H9 (cell line): Measurements from ENCODE around the gene HAUS8. TPM values are rescaled to one million over a fixed set of nuclear protein-coding genes. Genes with fewer than 3 reads are reported as not detected.

Experiments
- DNase-seq: peaks from one replicate; pipeline ENCODE4 v3.0.0-alpha.2; 2017
- H2AFZ ChIP-seq: one replicate; pipeline ENCODE4 v1.6.1; 2013; ENCODE audit warnings: mild to moderate bottlenecking, low read length, control low read depth, moderate library complexity
- H2AK5ac ChIP-seq: 2 replicates; pipeline ENCODE4 v1.6.1; 2013; ENCODE audit warnings: low read length, control low read depth, mixed read lengths; ENCODE audit not compliant: insufficient read length
- H2BK120ac ChIP-seq: one replicate; pipeline ENCODE4 v1.6.1; 2013; ENCODE audit warnings: low read depth, mild to moderate bottlenecking, low read length, control low read depth, inconsistent platforms; ENCODE audit not compliant: poor library complexity, severe bottlenecking
- H2BK12ac ChIP-seq: 2 replicates; pipeline ENCODE4 v1.6.1; 2013; ENCODE audit warnings: low read length, control low read depth, mixed read lengths, low read depth; ENCODE audit not compliant: insufficient read length
- H2BK15ac ChIP-seq: 2 replicates; pipeline ENCODE4 v1.6.1; 2013; ENCODE audit warnings: low read depth, low read length, control low read depth
- H2BK20ac ChIP-seq: one replicate; pipeline ENCODE4 v1.6.1; 2013; ENCODE audit warnings: low read depth, mild to moderate bottlenecking, low read length, control low read depth, inconsistent platforms; ENCODE audit not compliant: poor library complexity, severe bottlenecking
- H2BK5ac ChIP-seq: 2 replicates; pipeline ENCODE4 v1.6.1; 2013; ENCODE audit warnings: low read length, control low read depth, mixed read lengths; ENCODE audit not compliant: insufficient read length
- H3K14ac ChIP-seq: 2 replicates; pipeline ENCODE4 v1.6.1; 2013; ENCODE audit warnings: low read length, control low read depth; ENCODE audit not compliant: insufficient read depth
- H3K18ac ChIP-seq: 2 replicates; pipeline ENCODE4 v1.6.1; 2013; ENCODE audit warnings: low read depth, mild to moderate bottlenecking, mixed read lengths, low read length, control low read depth; ENCODE audit not compliant: insufficient read length
- H3K23ac ChIP-seq: 2 replicates; pipeline ENCODE4 v1.6.1; 2013; ENCODE audit warnings: low read length, control low read depth, mixed read lengths, low read depth; ENCODE audit not compliant: insufficient read length
- H3K23me2 ChIP-seq: 2 replicates; pipeline ENCODE4 v1.6.1; 2013; ENCODE audit warnings: low read depth, mild to moderate bottlenecking, mixed read lengths, low read length, control low read depth; ENCODE audit not compliant: insufficient read length, poor library complexity, severe bottlenecking
- H3K27ac ChIP-seq: 2 replicates; pipeline ENCODE4 v1.5.1; 2013; ENCODE audit warnings: low read length, control low read depth, mixed read lengths, low read depth; ENCODE audit not compliant: insufficient read length
- H3K27me3 ChIP-seq: 2 replicates; pipeline ENCODE4 v1.6.1; 2013; ENCODE audit warnings: low read length, control low read depth, inconsistent platforms; ENCODE audit not compliant: insufficient read depth
- H3K4ac ChIP-seq: 2 replicates; pipeline ENCODE4 v1.6.1; 2013; ENCODE audit warnings: low read depth, mild to moderate bottlenecking, control low read depth, inconsistent platforms, low read length, moderate library complexity
- H3K4me1 ChIP-seq: 2 replicates; pipeline ENCODE4 v1.6.1; 2013; ENCODE audit warnings: low read length, control low read depth, inconsistent platforms; ENCODE audit not compliant: insufficient read depth
- H3K4me2 ChIP-seq: 2 replicates; pipeline ENCODE4 v1.6.1; 2013; ENCODE audit warnings: low read length, control low read depth, mixed read lengths; ENCODE audit not compliant: insufficient read length, insufficient read depth
- H3K56ac ChIP-seq: 2 replicates; pipeline ENCODE4 v1.6.1; 2013; ENCODE audit warnings: low read depth, mild to moderate bottlenecking, mixed read lengths, low read length, control low read depth; ENCODE audit not compliant: insufficient read length
- H3K79me1 ChIP-seq: 2 replicates; pipeline ENCODE4 v1.6.1; 2013; ENCODE audit warnings: low read depth, mild to moderate bottlenecking, moderate library complexity, low read length, control low read depth, inconsistent platforms; ENCODE audit not compliant: insufficient read depth, poor library complexity, severe bottlenecking
- H3K79me2 ChIP-seq: 2 replicates; pipeline ENCODE4 v1.6.1; 2013; ENCODE audit warnings: low read length, control low read depth, inconsistent platforms; ENCODE audit not compliant: insufficient read depth
- H3K9ac ChIP-seq: 2 replicates; pipeline ENCODE4 v1.6.1; 2013; ENCODE audit warnings: low read length, control low read depth, mixed read lengths; ENCODE audit not compliant: insufficient read length; ENCODE audit errors: extremely low read depth
- H3K9me3 ChIP-seq: one replicate; pipeline ENCODE4 v1.6.1; 2013; ENCODE audit warnings: low read depth, low read length, inconsistent platforms; ENCODE audit not compliant: control insufficient read depth
- H3T11ph ChIP-seq: one replicate; pipeline ENCODE4 v1.6.1; 2013; ENCODE audit warnings: mild to moderate bottlenecking, low read length, control low read depth, inconsistent platforms
- H4K20me1 ChIP-seq: one replicate; pipeline ENCODE4 v1.6.1; 2013; ENCODE audit not compliant: control insufficient read depth, insufficient read length, insufficient read depth
- H4K5ac ChIP-seq: 2 replicates; pipeline ENCODE4 v1.6.1; 2013; ENCODE audit warnings: low read depth, mild to moderate bottlenecking, mixed read lengths, low read length, control low read depth; ENCODE audit not compliant: insufficient read length
- H4K8ac ChIP-seq: replicated peaks from 2 replicates; pipeline ENCODE4 v1.6.1; 2013; ENCODE audit warnings: low read length, control low read depth, mixed read lengths, low read depth; ENCODE audit not compliant: insufficient read length
- H4K91ac ChIP-seq: 2 replicates; pipeline ENCODE4 v1.6.1; 2013; ENCODE audit warnings: low read depth, mild to moderate bottlenecking, moderate library complexity, mixed read lengths, low read length, control low read depth; ENCODE audit not compliant: insufficient read length
- H3K27ac Mint-ChIP-seq, 3 experiments: 2 replicates in 2 of 3; 3 replicates in 1 of 3; pipeline ENCODE4 v1.8.0; 2020 to 2021; ENCODE audit warnings: mixed read lengths in 3 of 3, mild to moderate bottlenecking in 1 of 3, moderate library complexity in 1 of 3
- H3K27me3 Mint-ChIP-seq: 2 replicates; pipeline ENCODE4 v1.8.0; 2021; ENCODE audit warnings: low read depth, mild to moderate bottlenecking, moderate library complexity, mixed read lengths
- H3K36me3 Mint-ChIP-seq, 3 experiments: 2 replicates in 2 of 3; 3 replicates in 1 of 3; pipeline ENCODE4 v1.8.0; 2020 to 2021; ENCODE audit warnings: low read depth in 3 of 3, mixed read lengths in 3 of 3; ENCODE audit not compliant: insufficient read depth in 1 of 3
- H3K4me1 Mint-ChIP-seq, 2 experiments: 2 replicates each; pipeline ENCODE4 v1.8.0; 2020; ENCODE audit warnings: mixed read lengths in 2 of 2
- H3K4me3 Mint-ChIP-seq, 2 experiments: 2 replicates in 1 of 2; 3 replicates in 1 of 2; pipeline ENCODE4 v1.8.0; 2020 to 2021; ENCODE audit warnings: mild to moderate bottlenecking in 2 of 2, mixed read lengths in 2 of 2, moderate library complexity in 1 of 2
- H3K9me3 Mint-ChIP-seq, 2 experiments: 2 replicates in 1 of 2; 3 replicates in 1 of 2; pipeline ENCODE4 v1.8.0; 2020; ENCODE audit warnings: mild to moderate bottlenecking in 2 of 2, mixed read lengths in 2 of 2, moderate library complexity in 1 of 2
- CTCF ChIP-seq: fragments of 200-600 bp; sonication (generic); conservative IDR thresholded peaks from 3 replicates; pipeline ENCODE4 v1.8.0; 2021; ENCODE audit warnings: antibody characterized with exemption, mild to moderate bottlenecking
- WGBS: extraction: QIAGEN DNeasy Blood & Tissue Kit; methylation state at CpG from one replicate; pipeline ENCODE4 v1.1.7; 2013; ENCODE audit warnings: missing lambda C conversion rate, low lambda C conversion rate, mixed read lengths; ENCODE audit not compliant: insufficient read length; ENCODE audit errors: extremely low coverage; 5-methylcytosine and 5-hydroxymethylcytosine counted together
- total RNA-seq: library from RNA; stranded (reverse); gene quantifications from 2 replicates; pipeline ENCODE4 v1.2.1, GENCODE V29; 2021

HAUS8 gene
- total RNA-seq, 1 experiment from 2014 or later = 27.8 TPM

DNA sequence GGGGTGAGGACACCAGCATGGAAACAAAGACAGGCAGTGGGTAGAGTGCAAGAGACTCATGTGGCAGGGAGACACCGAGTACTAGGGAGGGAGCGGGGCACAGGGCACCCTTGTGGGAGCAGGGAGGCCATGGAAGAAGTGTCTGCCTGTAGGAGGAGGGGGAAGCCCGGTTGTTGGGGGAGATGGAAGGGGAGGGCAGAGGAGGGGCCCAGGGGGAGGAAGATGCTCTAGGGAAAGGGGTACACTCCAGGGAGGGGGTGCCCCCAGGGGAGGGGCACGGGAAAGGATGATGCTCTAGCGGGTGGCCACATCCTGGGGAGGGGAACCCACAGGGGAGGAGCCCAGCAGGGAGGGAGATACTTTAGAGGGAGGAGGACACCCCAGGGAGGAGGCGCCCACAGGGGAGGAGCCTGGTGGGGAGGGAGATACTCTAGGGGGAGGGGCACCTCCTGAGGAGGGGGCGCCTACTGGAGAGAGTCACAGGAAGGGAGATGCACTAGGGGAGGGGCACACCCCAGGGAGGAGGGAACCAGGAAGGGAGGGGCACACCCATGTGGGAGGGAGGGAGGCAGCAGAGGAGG, 73.6 kb downstream of the HAUS8 start:
- Histone ChIP-seq H3K27ac (no peak overlapping the region), H3K79me2 (no peaks in the 10 kb centered on the region), H2BK12ac (peak overlapping the region; percentile 4), H4K91ac (no peak overlapping the region), H2AK5ac (no peak overlapping the region), H3K4ac (no peak overlapping the region), H3K9ac (no peak overlapping the region), H3K79me1 (no peaks in the 10 kb centered on the region), H3K4me2 (peak overlapping the region; percentile 22), H2AFZ (no peak overlapping the region), H4K20me1 (no peaks in the 10 kb centered on the region), H3T11ph (no peak overlapping the region), H3K56ac (no peak overlapping the region), H3K18ac (no peak overlapping the region), H4K5ac (no peak overlapping the region), H3K14ac (no peak overlapping the region; the same call in 1 of the 2 replicates), H3K9me3 (no peaks in the 10 kb centered on the region), H2BK20ac (no peak overlapping the region), H2BK120ac (no peak overlapping the region), H3K23me2 (no peaks in the 10 kb centered on the region), H3K4me1 (no peaks in the 10 kb centered on the region), H3K27me3 (no peaks in the 10 kb centered on the region), H4K8ac (no peak overlapping the region), H3K23ac (no peak overlapping the region), H2BK5ac (no peak overlapping the region), H2BK15ac (no peak overlapping the region)
- H3K27me3 Mint-ChIP-seq = peaks cover 1% of the 10 kb centered on the region; the same call in 1 of the 2 replicates
- peaks cover 11 to 27% (median 17%) of the 10 kb centered on the region in 3 experiments for H3K36me3 Mint-ChIP-seq
- H3K27ac Mint-ChIP-seq = peak overlapping the region in 2 of 3 experiments; percentile 62 to 89; a peak in 2 of 7 replicates
- peaks cover 5 to 6% of the 10 kb centered on the region in 2 experiments for H3K4me1 Mint-ChIP-seq
- peaks cover 5 to 7% of the 10 kb centered on the region in 2 experiments for H3K9me3 Mint-ChIP-seq
- DNase-seq = no peak
- peak overlapping the region in 1 of 2 experiments; percentile 62; a peak in 2 of 5 replicates for H3K4me3 Mint-ChIP-seq
- WGBS = no CpG with 5 or more reads among the region's 7 CpGs
- no peak for TF ChIP-seq CTCF

Other genes starting within 250 kb of the HAUS8 start
- 72.5 and 72.7 TPM in 2 replicates for gene SIN3B, start 246.1 kb downstream of the HAUS8 start, total RNA-seq
- not detected in 2 replicates for gene F2RL3, start 186.5 kb downstream of the HAUS8 start, total RNA-seq
- gene CPAMD8, start 48.6 kb downstream of the HAUS8 start, total RNA-seq = 12.0 and 12.6 TPM in 2 replicates
- gene MYO9B, start 325 bp upstream of the HAUS8 start, total RNA-seq = 58.5 and 58.6 TPM in 2 replicates
- gene USE1, start 139.9 kb upstream of the HAUS8 start, total RNA-seq = 14.8 and 16.2 TPM in 2 replicates
- gene OCEL1, start 150.8 kb upstream of the HAUS8 start, total RNA-seq = 25.7 and 26.4 TPM in 2 replicates
- 134 and 137 TPM in 2 replicates for gene NR2F6, start 170.5 kb upstream of the HAUS8 start, total RNA-seq
- gene USHBP1, start 189.3 kb upstream of the HAUS8 start, total RNA-seq = 6.4 and 6.7 TPM in 2 replicates
- 125 and 130 TPM in 2 replicates for gene BABAM1, start 192.0 kb upstream of the HAUS8 start, total RNA-seq
- gene ANKLE1, start 206.4 kb upstream of the HAUS8 start, total RNA-seq = 15.0 and 16.5 TPM in 2 replicates
- gene ABHD8, start 228.0 kb upstream of the HAUS8 start, total RNA-seq = 11.7 and 12.8 TPM in 2 replicates
- gene MRPL34, start 230.4 kb upstream of the HAUS8 start, total RNA-seq = 84.6 and 93.6 TPM in 2 replicates
- 42.3 and 45.7 TPM in 2 replicates for gene DDA1, start 234.1 kb upstream of the HAUS8 start, total RNA-seq